HG02943 (cell line): ENCODE measurements around the gene KLF16.
"Not testable (repeated sequence)": the region's sequence is repeated elsewhere in the genome, so short reads cannot be mapped to it uniquely, and the experiment has no call there.

Experiments
- ATAC-seq: cut with Tn5 transposase; IDR thresholded peaks from one replicate; pipeline ENCODE4 v1.9.1; 2021; ENCODE audit warnings: mild to moderate bottlenecking, low read depth, moderate library complexity; ENCODE audit not compliant: unreplicated experiment

Gene KLF16

DNA sequence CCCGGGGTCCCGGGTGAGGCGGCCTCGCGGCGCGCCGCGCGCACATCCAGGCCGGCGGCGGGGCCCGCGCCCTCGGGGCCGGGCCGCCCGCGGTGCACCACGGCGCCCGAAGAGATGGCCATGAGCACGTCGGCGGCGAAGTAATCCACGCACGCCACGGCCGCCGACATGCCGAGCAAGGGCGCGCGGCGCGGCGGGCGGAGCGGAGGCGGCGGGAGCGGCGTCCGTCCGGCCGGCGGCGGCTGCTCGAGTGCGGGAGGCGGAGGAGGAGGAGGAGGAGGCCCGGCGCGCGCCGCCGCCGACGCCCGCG lies at the start of gene KLF16:
KLF16 (minus strand) TSS at position 252 of the 310 bp plus-strand sequence; CDS start at position 170, 82 bp downstream.
- ATAC-seq = peak; percentile 1

DNA sequence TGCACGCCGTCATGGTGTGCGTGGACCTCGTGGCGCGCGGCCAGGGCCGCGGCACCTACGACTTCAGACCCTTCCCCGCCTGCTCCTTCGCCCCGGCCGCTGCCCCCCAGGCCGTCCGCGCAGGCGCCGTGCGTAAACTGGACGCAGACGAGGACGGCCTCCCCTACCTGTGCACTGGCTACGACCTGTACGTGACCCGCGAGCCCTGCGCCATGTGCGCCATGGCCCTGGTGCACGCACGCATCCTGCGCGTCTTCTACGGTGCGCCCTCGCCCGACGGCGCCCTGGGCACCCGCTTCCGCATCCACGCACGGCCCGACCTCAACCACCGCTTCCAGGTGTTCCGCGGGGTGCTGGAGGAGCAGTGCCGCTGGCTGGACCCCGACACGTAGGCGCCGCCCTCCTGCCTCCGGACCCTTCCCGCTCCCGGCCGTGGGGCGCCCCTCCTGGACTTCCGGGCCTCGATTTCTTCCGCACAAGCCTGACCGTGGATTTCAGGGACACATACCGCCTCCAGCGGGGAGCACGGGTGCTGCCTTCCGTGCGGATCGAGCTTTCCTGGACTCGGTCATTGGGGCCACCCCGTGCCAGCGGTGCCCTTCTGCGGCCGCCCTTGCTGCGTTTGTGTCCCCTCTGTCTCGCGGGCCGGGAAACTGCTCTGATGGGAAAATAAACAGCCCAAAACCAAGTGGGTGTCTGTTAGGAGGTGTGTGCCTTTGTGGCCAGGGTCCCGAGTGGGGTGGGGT lies 49.6 kb upstream of the KLF16 start:
- no peak for ATAC-seq

- ATAC-seq = no peak
Measured at GRCh38 chr19:1911995-1912394, 48.6 kb upstream of the KLF16 start.

DNA sequence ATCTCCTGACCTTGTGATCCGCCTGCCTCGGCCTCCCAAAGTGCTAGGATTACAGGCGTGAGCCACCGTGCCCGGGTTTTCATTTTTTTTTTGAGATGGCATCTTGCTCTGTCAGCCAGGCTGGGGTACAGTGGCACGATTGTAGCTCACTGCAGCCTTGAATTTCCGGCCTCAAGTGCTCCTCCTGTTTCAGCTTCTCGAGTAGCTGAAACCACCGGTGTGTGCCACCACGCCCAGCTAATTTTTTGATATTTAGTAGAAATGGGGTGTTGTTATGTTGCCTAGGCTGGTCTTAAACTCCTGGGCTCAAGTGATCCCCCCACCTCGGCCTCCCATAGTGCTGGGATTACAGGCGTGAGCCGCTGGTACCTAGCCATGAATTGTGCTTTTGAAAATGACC lies 47.7 kb upstream of the KLF16 start:
- ATAC-seq = no peak

- ATAC-seq = no peak
Measured at GRCh38 chr19:1910177-1910576, 46.8 kb upstream of the KLF16 start.

DNA sequence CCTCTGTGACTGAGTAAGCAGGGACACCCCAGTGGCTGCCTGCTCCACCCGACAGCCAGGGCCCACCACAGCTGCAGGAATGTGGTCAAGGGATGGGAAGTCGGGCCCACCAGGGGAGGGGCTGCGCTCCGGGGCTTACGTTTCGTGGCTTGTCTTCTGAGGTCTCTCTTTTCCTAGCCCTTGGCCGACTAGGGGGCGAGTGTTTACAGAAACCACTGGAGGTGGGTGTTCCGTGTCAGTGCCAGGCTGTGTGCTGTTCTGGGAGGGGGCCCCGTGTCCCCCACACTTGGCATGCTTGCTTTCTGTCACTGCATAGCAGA lies 46.3 kb upstream of the KLF16 start:
- no peak for ATAC-seq

DNA sequence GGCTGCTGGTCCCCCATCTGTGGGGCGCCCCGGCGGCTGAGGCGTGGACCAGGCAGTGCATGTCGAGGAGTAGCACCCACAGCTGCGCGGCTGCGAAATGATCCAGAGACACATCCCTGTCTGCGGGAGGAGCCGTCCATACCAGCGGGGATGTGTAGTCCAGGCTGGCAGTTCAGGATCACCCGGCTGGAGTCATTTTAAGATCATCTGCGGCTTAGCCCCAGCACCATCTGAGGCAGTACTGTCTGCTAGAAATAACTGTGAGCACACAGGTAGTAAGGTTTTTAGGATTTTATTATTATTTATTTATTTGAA lies 44.9 kb upstream of the KLF16 start:
- ATAC-seq = no peak

GRCh38 chr19:1907563-1908363 lies 44.4 kb upstream of the KLF16 start:
- ATAC-seq = no peak

DNA sequence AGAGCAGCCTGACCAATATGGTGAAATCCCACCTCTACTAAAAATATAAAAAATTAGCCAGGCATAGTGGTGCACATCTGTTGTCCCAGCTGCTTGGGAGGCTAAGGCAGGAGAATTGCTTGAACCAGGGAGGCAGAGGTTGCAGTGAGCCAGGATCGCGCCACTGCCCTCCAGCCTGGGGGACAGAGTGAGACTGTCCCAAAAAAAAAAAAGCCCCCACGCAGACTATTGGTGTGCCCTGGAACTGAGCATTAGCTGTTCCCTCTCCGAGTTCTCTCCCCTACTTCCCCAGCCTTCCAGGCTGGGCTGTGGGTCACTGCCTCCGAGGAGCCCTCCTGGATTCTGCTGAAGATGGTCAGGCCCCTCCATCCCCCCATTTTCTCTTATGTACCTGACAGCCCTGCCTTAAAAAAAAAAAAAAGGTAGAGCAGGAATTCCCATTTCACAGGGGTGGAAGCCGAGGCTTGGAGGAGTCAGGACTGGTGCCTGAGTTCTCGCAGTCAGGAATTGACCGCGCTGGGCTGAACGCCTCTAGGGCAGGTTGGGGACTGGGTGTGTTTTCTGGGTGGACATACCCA lies 43.7 kb upstream of the KLF16 start:
- no peak for ATAC-seq

DNA sequence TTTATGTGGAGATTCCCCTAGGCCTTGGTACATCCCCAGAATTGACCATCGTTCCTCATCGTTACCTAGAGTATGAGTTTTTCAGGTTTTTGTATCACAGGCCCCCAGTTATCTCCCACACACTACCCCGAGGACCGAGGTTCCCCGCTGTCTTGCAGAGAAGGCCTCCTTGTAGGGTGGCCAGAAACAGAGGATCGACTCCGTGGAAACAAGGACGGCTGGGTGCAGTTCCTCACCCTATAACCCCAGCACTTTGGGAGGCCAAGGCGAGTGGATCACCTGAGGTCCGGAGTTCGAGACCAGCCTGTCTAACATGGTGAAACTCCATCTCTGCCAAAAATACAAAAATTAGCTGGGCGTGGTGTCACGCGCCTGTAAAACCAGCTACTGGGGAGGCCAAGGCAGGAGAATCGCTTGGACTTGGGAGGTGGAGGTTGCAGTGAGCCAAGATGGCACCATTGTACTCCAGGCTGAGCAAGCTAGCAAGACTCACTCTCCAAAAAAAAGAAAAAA lies 42.5 kb upstream of the KLF16 start:
- no peak for ATAC-seq

DNA sequence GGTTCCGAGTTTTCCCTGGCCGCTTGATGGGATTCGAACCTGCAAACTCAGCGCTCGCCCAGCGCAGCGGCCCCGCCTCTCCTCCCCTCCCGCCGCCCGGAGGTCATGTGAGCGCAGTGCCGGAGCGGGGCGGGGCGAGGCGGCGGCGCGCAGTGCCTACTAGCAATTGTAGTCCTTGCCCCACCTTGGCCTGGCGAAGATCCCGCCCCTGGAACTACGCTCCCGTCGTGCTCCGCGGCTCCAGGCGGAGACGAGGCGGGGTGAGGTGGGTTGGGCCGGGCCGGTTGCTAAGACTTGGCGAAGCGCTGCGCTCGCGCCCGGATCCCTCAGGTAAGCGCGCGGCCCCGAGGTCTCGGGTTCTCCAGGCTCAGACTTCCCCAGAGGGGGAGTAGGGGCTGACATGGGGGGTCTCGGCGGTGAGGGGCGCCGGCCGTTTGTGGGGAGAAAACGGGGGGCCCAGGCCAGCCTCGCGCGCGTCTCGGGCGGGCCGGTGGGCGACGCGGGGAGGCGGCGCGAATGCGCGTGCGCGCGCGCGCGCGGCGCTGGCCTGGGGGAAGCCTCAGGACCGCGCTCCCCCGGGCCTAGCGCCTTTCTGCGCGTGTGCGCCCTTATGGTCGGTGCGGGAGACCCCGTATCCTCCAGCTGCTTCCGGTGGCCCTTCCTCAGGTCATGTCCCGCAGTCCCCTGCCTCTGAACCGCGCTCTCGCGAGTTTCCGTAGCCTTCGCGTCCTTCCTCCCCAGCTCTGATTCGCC lies 41.9 kb upstream of the KLF16 start, which contains the start of the genes ADAT3 and SCAMP4:
ADAT3 (plus strand) TSS at position 290 of the 753 bp plus-strand sequence. CDS start 6,649 bp downstream, outside the sequence.
SCAMP4 (plus strand) TSS at position 290 of the 753 bp plus-strand sequence. CDS start 9,621 bp downstream, outside the sequence.
- peak; percentile 81 for ATAC-seq

DNA sequence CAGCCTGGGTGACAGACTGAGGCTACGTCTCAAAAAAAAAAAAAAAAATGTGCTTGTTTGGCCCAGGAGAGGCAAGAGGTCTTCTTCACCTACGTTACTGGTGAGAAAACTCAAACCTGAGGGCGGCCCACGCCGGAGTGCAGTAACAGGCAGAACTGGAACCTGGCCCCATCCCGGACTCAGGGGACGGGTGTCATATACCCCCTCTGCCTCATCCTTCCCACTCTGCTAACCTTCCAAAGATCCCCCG lies 41.4 kb upstream of the KLF16 start:
- no peak for ATAC-seq

- no peak for ATAC-seq
Measured at GRCh38 chr19:1902923-1903322, 39.5 kb upstream of the KLF16 start.

DNA sequence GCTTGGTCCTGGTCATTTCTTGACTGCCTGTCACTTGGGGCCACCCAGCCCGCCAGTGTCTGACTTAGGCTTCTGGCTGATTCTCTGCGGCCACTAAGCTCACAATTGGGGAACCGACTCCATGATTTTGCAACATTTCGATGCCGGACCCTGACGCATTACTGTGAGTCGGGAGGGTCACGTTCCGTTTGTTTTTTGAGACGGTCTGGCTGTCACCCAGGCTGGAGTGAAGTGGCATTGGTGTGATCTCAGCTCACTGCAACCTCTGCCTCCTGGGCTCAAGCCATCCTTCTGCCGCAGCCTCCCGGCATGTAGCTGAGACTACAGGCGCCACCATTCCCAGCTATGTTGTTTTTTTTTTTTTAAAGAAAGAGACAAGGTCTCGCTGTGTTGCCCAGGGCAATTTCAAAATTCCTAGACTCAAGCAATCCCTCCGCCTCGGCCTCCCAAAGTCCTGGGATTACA lies 38.6 kb upstream of the KLF16 start:
- no peak for ATAC-seq

- no peak for ATAC-seq
Measured at GRCh38 chr19:1896508-1896907, 33.1 kb upstream of the KLF16 start.

- ATAC-seq = no peak
Measured at GRCh38 chr19:1893791-1894190, 30.4 kb upstream of the KLF16 start.

- ATAC-seq = no peak
Measured at GRCh38 chr19:1889907-1890306, 26.5 kb upstream of the KLF16 start.

DNA sequence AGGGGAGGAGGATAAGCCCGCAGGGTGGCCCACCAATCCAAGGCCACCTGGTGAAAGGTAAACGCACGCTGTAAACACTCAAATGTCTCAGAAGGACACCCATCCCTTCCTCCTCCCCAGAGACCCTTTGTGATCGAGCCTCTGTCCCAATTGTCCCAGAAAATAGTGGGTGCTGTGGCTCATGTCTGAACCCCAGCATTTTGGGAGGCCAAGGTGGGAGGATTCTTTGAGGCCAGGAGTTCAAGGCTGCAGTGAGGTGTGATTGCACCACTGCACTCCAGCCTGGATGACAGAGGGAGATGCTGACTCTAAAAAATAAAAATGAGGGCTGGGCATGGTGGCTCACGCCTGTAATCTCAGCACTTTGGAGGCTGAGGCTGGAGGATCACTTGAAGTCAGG lies 25.0 kb upstream of the KLF16 start:
- ATAC-seq = no peak

DNA sequence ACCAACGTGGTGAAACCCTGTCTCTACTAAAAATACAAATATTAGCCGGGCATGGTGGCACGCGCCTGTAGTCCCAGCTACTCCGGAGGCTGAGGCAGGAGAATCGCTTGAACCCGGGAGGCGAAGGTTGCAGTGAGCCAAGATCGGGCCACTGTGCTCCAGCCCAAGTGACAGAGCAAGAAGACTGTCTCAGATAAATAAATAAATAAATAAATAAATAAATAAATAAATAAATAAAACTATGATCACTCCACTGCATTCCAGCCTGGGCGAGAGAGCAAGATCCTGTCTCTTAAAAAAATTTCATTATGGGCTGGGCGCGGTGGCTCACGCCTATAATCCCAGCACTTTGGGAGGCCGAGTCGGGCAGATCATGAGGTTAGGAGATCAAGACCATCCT lies 23.0 kb upstream of the KLF16 start:
- ATAC-seq = not testable (repeated sequence)

GRCh38 chr19:1885398-1886119 lies 22.2 kb upstream of the KLF16 start, which contains the start of gene ABHD17A:
ABHD17A (minus strand) TSS chr19:1885496; CDS start chr19:1881566, 3,930 bp downstream.
- peak; percentile 56 for ATAC-seq
